Measurements from ENCODE around the gene NT5C1B.

- TF ChIP-seq EZH2phosphoT487 (IDR thresholded peaks at IDR 0.05; ENCODE audit: unreplicated experiment) = no peak
- no peak for TF ChIP-seq EZH2 (IDR thresholded peaks at IDR 0.05; ENCODE audit: low read depth, unreplicated experiment)
- TF ChIP-seq ZNF331 (CRISPR knock-in tag; IDR thresholded peaks at IDR 0.05; ENCODE audit: low read depth) = no peak
- no peak for TF ChIP-seq CTCF (conservative IDR thresholded peaks at IDR 0.05; ENCODE audit: low read depth in 2 of 2)
- TF ChIP-seq POLR2AphosphoS5 (IDR thresholded peaks at IDR 0.05; ENCODE audit: low read depth) = no peak
- TF ChIP-seq ZNF114 (CRISPR knock-in tag; IDR thresholded peaks at IDR 0.05) = no peak
- TF ChIP-seq ETS1 (IDR thresholded peaks at IDR 0.05) = no peak
- no peak for TF ChIP-seq NANOG (IDR thresholded peaks at IDR 0.05; ENCODE audit: borderline replicate concordance)
- no peak for TF ChIP-seq REST (IDR thresholded peaks at IDR 0.05; ENCODE audit: unreplicated experiment)
- no peak for TF ChIP-seq CREB1 (CRISPR knock-in tag; IDR thresholded peaks at IDR 0.05; ENCODE audit: low read depth)
Measured at GRCh38 chr2:18610090-18610489, 20.7 kb upstream of the NT5C1B start.
